Progenitor cell of endocrine pancreas (in vitro differentiated cells): Measurements from ENCODE around the gene SPATA13. TPM values are rescaled to one million over a fixed set of nuclear protein-coding genes. Genes with fewer than 3 reads are reported as not detected.
A peak's percentile ranks its signal among the peaks of the same experiment; 100 is the strongest.

Source experiments
- DNase-seq: peaks from one replicate; pipeline ENCODE4 v3.0.0; 2021; ENCODE audit warnings: low spot score; ENCODE audit not compliant: unreplicated experiment
- H3K27ac Mint-ChIP-seq: 2 replicates; pipeline ENCODE4 v1.8.0; 2021; ENCODE audit warnings: mild to moderate bottlenecking, moderate library complexity, mixed read lengths
- H3K27me3 Mint-ChIP-seq: 2 replicates; pipeline ENCODE4 v1.8.0; 2021; ENCODE audit warnings: mixed read lengths
- H3K36me3 Mint-ChIP-seq: 2 replicates; pipeline ENCODE4 v1.8.0; 2022; ENCODE audit warnings: mixed read lengths; ENCODE audit not compliant: insufficient read depth
- H3K4me1 Mint-ChIP-seq: 2 replicates; pipeline ENCODE4 v1.8.0; 2021; ENCODE audit warnings: low read depth, mixed read lengths
- H3K4me3 Mint-ChIP-seq: 2 replicates; pipeline ENCODE4 v1.8.0; 2021; ENCODE audit warnings: low read depth, mild to moderate bottlenecking, moderate library complexity, mixed read lengths
- H3K9me3 Mint-ChIP-seq: 2 replicates; pipeline ENCODE4 v1.8.0; 2021; ENCODE audit warnings: low read depth, mixed read lengths
- CTCF ChIP-seq: fragments of 200-600 bp; sonication (generic); IDR thresholded peaks from one replicate; pipeline ENCODE4 v1.5.0; 2021; ENCODE audit warnings: antibody characterized with exemption, mild to moderate bottlenecking; ENCODE audit not compliant: unreplicated experiment
- total RNA-seq: library from RNA; stranded (reverse); gene quantifications from 2 replicates; pipeline ENCODE4 v1.2.1, GENCODE V29; 2021

The SPATA13 gene
- total RNA-seq, 1 donor from 2014 or later, result 32.5 TPM

GRCh38 chr13:24280720-24281119 is 120.2 kb downstream of the SPATA13 start:
- DNase-seq, result no peak
- no peaks in the 10 kb centered on the region for H3K27me3 Mint-ChIP-seq
- H3K27ac Mint-ChIP-seq, result no peak overlapping the region
- H3K9me3 Mint-ChIP-seq, result no peaks in the 10 kb centered on the region
- H3K4me1 Mint-ChIP-seq, result no peaks in the 10 kb centered on the region
- H3K4me3 Mint-ChIP-seq, result no peak overlapping the region
- no peaks in the 10 kb centered on the region for H3K36me3 Mint-ChIP-seq
- TF ChIP-seq CTCF, result no peak

GRCh38 chr13:24281188-24282008 is 120.9 kb downstream of the SPATA13 start:
- H3K4me1 Mint-ChIP-seq, result no peaks in the 10 kb centered on the region
- no peak overlapping the region for H3K4me3 Mint-ChIP-seq
- H3K27me3 Mint-ChIP-seq, result no peaks in the 10 kb centered on the region
- H3K9me3 Mint-ChIP-seq, result no peaks in the 10 kb centered on the region
- no peak for TF ChIP-seq CTCF
- no peak for DNase-seq
- H3K36me3 Mint-ChIP-seq, result no peaks in the 10 kb centered on the region
- peak overlapping the region; percentile 52 for H3K27ac Mint-ChIP-seq

GRCh38 chr13:24282256-24282655 is 121.7 kb downstream of the SPATA13 start:
- H3K9me3 Mint-ChIP-seq, result no peaks in the 10 kb centered on the region
- no peak overlapping the region for H3K4me3 Mint-ChIP-seq
- H3K36me3 Mint-ChIP-seq, result no peaks in the 10 kb centered on the region
- TF ChIP-seq CTCF, result no peak
- H3K27me3 Mint-ChIP-seq, result no peaks in the 10 kb centered on the region
- no peak for DNase-seq
- no peaks in the 10 kb centered on the region for H3K4me1 Mint-ChIP-seq
- H3K27ac Mint-ChIP-seq, result no peak overlapping the region

GRCh38 chr13:24284889-24285565 is 124.5 kb downstream of the SPATA13 start:
- H3K4me1 Mint-ChIP-seq, result no peaks in the 10 kb centered on the region
- H3K36me3 Mint-ChIP-seq, result peaks cover 7% of the 10 kb centered on the region
- no peak for DNase-seq
- no peak overlapping the region for H3K4me3 Mint-ChIP-seq
- no peak overlapping the region for H3K27ac Mint-ChIP-seq
- no peaks in the 10 kb centered on the region for H3K27me3 Mint-ChIP-seq
- TF ChIP-seq CTCF, result no peak
- H3K9me3 Mint-ChIP-seq, result no peaks in the 10 kb centered on the region

- H3K9me3 Mint-ChIP-seq, result no peaks in the 10 kb centered on the region
- no peak overlapping the region for H3K4me3 Mint-ChIP-seq
- no peak for DNase-seq
Observed at GRCh38 chr13:24286624-24287023, 126.1 kb downstream of the SPATA13 start.

More at GRCh38 chr13:24286624-24287023, 126.1 kb downstream of the SPATA13 start:
- Mint-ChIP-seq H3K27ac (no peak overlapping the region), H3K36me3 (peaks cover 7% of the 10 kb centered on the region), H3K4me1 (no peaks in the 10 kb centered on the region), H3K27me3 (no peaks in the 10 kb centered on the region)
- TF ChIP-seq CTCF, result no peak
